AG20443 (cell line): Measurements from ENCODE around the gene OR9Q1.

ENCODE experiments used
- DNase-seq: peaks from one replicate; pipeline ENCODE4 v3.0.0; 2012; ENCODE audit warnings: low spot score, mixed read lengths

The OR9Q1 gene

DNA sequence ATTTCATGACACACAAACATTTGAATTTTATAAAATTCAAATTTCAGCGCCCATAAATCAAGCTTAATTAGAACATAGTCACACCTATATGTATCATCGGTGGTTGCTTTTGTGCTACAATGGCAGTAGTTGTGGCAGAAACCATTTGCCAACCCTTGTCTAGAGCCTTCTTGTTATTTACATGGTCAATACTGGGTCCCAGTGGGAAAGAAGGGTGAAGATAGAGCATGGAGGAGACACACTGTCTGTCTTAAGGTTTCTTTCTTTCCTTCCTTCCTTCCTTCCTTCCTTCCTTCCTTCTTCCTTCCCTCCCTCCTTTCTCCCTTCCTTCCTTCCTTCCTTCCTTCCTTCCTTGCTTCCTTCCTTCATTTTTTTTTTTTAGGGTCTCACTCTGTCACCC lies 10.8 kb downstream of the OR9Q1 start:
- DNase-seq, result no peak

- no peak for DNase-seq
These were observed 15.9 kb downstream of the OR9Q1 start for GRCh38 chr11:58039589-58039988.

GRCh38 chr11:58043379-58043778 lies 19.7 kb downstream of the OR9Q1 start:
- no peak for DNase-seq

GRCh38 chr11:58046231-58046630 lies 22.6 kb downstream of the OR9Q1 start:
- no peak for DNase-seq

- DNase-seq, result no peak
These were observed 24.1 kb downstream of the OR9Q1 start for GRCh38 chr11:58047818-58048217.

GRCh38 chr11:58055806-58056401 lies 32.2 kb downstream of the OR9Q1 start:
- no peak for DNase-seq

- DNase-seq, result no peak
These were observed 33.8 kb downstream of the OR9Q1 start for GRCh38 chr11:58057481-58057880.

- no peak for DNase-seq
These were observed 34.8 kb downstream of the OR9Q1 start for GRCh38 chr11:58058276-58059006.

- DNase-seq, result peak; percentile 73
These were observed 35.3 kb downstream of the OR9Q1 start for GRCh38 chr11:58059007-58059350.

GRCh38 chr11:58060535-58060934 lies 36.9 kb downstream of the OR9Q1 start:
- no peak for DNase-seq

GRCh38 chr11:58060939-58061672 lies 37.4 kb downstream of the OR9Q1 start:
- peak; percentile 39 for DNase-seq

GRCh38 chr11:58061813-58062212 lies 38.1 kb downstream of the OR9Q1 start:
- DNase-seq, result peak; percentile 57

DNA sequence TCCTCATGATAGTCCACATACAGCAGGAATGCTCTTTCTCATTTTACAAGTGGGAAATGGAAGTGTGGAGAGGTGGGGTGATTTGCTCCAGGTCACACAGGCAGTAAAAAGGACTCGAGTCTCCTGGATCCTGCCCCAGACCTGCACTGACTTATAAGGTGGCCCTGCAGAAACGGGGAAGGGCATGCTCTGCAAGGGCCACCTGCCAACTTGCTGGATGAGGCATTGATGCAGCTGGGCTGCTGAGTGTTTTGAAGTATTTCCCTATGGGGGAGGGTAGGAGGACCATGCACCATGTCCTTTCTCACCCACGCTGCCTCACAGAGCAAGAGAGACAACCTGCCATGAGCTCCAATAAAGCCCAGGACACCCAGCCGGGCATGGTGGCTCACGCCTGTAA lies 44.0 kb downstream of the OR9Q1 start:
- no peak for DNase-seq

DNA sequence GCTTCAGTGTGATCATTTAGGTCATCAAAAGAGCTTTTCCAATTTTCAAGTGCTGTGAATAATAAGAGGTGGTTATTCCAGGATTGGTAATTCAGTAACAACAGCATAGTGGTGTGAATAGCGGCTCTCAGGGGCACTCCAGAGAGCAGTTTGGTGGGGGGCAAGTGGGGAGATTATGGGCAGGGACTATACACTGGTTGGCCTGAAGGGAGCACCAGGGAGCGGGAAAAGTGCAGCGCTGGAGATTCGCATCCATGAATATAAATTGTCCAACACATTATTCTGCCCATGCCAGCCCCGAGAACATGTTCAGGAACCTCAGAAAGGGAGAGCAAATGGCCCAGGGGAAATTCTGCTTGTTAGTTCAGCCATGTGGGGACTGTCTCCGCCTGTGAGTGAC lies 45.0 kb downstream of the OR9Q1 start:
- no peak for DNase-seq

- no peak for DNase-seq
These were observed 46.9 kb downstream of the OR9Q1 start for GRCh38 chr11:58070585-58070984.

DNA sequence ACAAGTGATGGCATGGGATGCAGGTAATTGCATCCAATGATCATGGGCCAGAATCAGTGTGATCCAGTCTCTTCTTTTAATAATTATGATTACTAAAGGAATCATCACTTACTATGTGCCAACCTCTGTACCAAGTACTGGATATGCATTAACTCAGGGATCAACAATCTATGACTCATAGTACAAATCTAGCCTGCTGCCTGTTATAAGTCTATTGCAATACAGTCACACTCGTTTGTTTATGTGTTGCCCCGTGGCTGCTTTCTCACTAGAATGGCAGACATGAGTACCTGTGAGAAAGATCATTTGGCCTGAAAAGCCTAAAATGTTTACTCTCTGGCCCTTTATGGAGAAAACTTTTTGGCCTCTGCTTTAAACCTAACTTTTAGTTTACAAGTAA lies 52.1 kb downstream of the OR9Q1 start:
- no peak for DNase-seq

GRCh38 chr11:58086528-58086927 lies 62.8 kb downstream of the OR9Q1 start:
- no peak for DNase-seq

- DNase-seq, result no peak
These were observed 73.8 kb downstream of the OR9Q1 start for GRCh38 chr11:58097437-58097836.

- no peak for DNase-seq
These were observed 97.4 kb downstream of the OR9Q1 start for GRCh38 chr11:58121096-58121495.

- no peak for DNase-seq
These were observed 101.8 kb downstream of the OR9Q1 start, which contains the start of gene OR9I1 for GRCh38 chr11:58125469-58125868. TSS of gene OR9I1 (minus strand) at chr11:58125530. CDS start at chr11:58119444, 6,086 bp downstream.

DNA sequence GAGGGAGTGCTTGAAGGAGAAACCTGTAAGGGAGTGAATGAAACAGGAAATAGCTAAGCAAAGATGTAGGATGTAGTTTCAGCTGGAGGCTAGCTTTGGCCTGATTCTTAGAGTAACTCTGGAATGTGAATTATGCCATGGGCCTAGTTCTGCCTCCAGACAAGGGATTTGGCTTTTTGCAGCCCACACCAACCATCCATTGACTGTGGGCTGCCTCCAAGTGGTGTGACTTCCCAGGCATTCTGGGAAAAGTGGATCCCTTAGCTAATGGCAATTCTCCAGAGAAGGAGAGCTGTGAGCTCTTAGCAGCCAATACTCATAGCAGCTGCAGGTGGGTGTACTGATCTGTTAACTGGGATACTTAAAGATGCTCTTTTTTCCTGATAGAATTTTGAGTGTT lies 103.7 kb downstream of the OR9Q1 start:
- no peak for DNase-seq

- no peak for DNase-seq
These were observed 109.8 kb downstream of the OR9Q1 start for GRCh38 chr11:58133309-58134076.
